Vagina (tissue), 2 donors: ENCODE results near the gene PRR4.

Experiments used
- POLR2AphosphoS5 ChIP-seq, 2 donors: sonication (generic); formaldehyde crosslinking; IDR thresholded peaks; one replicate each; pipeline ENCODE4 v1.9.0; 2017; ENCODE audit warnings: antibody characterized with exemption in 2 of 2, mild to moderate bottlenecking in 2 of 2, low read depth in 1 of 2; ENCODE audit not compliant: insufficient read depth in 1 of 2
- TF ChIP-seq, protein P1 (sequence below), 3 experiments: fragments of 450-650 bp in 2 of 3; fragments of 200-600 bp in 1 of 3; sonication (generic) in 1 of 3; IDR thresholded peaks; one replicate each; pipeline ENCODE4 v1.5.1; 2017 to 2019; ENCODE audit warnings: antibody characterized with exemption in 3 of 3, mild to moderate bottlenecking in 2 of 3, moderate library complexity in 2 of 3

DNA sequence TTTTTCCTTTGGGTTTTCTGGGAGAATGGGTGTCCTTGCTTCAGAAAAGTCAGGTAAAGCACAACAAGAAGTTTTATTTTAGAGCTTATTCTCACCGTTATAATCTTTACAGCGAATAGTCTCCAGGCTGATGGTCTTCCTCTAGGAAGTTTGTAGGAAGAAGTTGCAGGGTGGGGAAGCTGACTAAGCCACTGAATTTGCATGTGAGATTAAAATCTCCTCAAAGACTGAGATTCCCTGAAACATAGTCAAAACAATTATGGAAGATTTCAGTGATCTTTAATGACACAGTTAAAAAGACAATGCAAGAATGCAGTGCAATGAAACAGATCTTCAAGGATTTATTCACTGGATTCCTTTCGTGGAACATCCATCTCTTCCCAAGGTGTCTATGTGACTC lies 24.3 kb downstream of the PRR4 start:
- TF ChIP-seq, protein P1, sequence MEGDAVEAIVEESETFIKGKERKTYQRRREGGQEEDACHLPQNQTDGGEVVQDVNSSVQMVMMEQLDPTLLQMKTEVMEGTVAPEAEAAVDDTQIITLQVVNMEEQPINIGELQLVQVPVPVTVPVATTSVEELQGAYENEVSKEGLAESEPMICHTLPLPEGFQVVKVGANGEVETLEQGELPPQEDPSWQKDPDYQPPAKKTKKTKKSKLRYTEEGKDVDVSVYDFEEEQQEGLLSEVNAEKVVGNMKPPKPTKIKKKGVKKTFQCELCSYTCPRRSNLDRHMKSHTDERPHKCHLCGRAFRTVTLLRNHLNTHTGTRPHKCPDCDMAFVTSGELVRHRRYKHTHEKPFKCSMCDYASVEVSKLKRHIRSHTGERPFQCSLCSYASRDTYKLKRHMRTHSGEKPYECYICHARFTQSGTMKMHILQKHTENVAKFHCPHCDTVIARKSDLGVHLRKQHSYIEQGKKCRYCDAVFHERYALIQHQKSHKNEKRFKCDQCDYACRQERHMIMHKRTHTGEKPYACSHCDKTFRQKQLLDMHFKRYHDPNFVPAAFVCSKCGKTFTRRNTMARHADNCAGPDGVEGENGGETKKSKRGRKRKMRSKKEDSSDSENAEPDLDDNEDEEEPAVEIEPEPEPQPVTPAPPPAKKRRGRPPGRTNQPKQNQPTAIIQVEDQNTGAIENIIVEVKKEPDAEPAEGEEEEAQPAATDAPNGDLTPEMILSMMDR (IDR thresholded peaks at IDR 0.05): no peak
- no peak for TF ChIP-seq POLR2AphosphoS5 (IDR thresholded peaks at IDR 0.05; ENCODE audit: insufficient read depth in 1 of 2, low read depth in 1 of 2)
